Measurements from ENCODE around the gene TUT4.

DNA sequence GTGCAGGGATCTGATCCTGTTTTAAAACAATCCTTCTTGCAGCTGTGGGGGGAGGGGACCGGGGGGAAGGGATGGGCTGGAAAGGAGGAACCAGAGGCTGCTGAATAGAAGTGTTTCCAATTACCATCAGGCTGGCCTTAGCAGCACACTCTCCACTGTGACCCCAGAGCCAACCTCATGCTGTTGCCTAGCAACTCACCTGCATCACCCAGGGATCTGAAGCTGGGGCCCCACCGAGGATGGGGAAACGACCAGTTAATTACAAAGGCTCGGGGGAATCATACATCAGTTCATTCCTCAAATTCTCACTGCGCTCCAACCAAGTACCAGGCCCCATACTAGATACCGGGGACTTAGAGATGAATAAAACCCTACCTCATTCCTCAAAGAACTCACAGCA lies 37.4 kb upstream of the TUT4 start:
- TF ChIP-seq, protein P1, sequence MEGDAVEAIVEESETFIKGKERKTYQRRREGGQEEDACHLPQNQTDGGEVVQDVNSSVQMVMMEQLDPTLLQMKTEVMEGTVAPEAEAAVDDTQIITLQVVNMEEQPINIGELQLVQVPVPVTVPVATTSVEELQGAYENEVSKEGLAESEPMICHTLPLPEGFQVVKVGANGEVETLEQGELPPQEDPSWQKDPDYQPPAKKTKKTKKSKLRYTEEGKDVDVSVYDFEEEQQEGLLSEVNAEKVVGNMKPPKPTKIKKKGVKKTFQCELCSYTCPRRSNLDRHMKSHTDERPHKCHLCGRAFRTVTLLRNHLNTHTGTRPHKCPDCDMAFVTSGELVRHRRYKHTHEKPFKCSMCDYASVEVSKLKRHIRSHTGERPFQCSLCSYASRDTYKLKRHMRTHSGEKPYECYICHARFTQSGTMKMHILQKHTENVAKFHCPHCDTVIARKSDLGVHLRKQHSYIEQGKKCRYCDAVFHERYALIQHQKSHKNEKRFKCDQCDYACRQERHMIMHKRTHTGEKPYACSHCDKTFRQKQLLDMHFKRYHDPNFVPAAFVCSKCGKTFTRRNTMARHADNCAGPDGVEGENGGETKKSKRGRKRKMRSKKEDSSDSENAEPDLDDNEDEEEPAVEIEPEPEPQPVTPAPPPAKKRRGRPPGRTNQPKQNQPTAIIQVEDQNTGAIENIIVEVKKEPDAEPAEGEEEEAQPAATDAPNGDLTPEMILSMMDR (conservative IDR thresholded peaks at IDR 0.05), result no peak
- TF ChIP-seq ZFX (IDR thresholded peaks at IDR 0.05), result no peak

All from C4-2B (cell line).